OCI-LY7 (cell line): Measurements from ENCODE around the gene AFMID.

Experiments
- EZH2phosphoT487 ChIP-seq: fragments of 200-600 bp; sonication (generic); IDR thresholded peaks from 2 replicates; pipeline ENCODE4 v1.6.1; 2018; ENCODE audit warnings: low read depth, borderline replicate concordance, mild to moderate bottlenecking, mixed run types, antibody characterized with exemption, low read length, moderate library complexity, mixed read lengths
- TF ChIP-seq, protein P1 (sequence below): fragments of 200-600 bp; sonication (generic); conservative IDR thresholded peaks from 2 replicates; pipeline ENCODE4 v1.5.1; 2014; ENCODE audit warnings: mild to moderate bottlenecking, antibody characterized with exemption, low read length, moderate library complexity, mixed read lengths

DNA sequence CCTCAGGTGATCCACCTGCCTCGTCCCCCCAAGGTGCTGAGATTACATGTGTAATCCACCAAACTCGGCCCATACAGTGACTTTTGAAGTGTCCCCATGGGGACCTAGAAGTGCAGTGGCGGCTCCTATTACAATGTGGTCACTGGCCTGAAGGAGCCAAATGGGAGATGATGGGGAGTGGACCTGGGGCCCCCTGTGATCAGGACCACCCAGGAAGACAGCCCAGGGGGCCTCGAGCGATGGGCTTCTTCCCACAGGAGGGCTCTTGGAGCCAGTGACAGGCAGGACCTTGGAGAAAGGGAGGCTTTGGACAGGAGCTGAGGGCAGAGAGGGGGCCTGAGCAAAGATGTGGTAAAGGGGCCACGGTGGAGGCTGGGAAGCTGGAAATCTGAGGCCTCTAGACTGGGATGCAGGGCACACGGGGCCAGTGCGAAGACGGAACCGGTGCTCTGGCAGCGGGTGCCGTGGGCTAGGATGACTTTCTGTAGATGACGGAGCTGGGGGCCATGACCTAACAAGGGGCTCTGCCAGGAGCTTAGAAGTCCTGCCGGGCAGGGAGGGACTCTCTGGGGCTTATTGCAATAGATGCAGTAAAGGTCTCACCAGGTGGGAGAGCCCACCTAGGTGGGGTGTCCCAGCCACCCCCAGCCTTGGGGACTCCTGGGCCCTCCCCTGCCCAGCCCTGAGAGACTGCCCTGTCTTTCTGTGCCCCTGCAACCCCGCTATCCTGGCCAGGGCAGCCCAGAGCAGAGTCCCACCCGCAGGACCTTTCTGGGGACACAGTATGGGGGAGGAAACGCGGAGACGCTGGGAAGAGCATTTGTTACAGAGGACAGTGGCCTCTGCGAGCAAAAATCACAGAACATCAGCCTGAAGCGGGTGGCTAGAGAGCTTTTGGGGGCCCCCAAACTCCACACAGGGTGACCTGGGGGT is 43.7 kb upstream of the AFMID start:
- TF ChIP-seq, protein P1, sequence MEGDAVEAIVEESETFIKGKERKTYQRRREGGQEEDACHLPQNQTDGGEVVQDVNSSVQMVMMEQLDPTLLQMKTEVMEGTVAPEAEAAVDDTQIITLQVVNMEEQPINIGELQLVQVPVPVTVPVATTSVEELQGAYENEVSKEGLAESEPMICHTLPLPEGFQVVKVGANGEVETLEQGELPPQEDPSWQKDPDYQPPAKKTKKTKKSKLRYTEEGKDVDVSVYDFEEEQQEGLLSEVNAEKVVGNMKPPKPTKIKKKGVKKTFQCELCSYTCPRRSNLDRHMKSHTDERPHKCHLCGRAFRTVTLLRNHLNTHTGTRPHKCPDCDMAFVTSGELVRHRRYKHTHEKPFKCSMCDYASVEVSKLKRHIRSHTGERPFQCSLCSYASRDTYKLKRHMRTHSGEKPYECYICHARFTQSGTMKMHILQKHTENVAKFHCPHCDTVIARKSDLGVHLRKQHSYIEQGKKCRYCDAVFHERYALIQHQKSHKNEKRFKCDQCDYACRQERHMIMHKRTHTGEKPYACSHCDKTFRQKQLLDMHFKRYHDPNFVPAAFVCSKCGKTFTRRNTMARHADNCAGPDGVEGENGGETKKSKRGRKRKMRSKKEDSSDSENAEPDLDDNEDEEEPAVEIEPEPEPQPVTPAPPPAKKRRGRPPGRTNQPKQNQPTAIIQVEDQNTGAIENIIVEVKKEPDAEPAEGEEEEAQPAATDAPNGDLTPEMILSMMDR: no peak
- TF ChIP-seq EZH2phosphoT487: no peak
